WTC11 (cell line): Measurements from ENCODE around the gene ABCC2.

Source experiments
- ATF1 ChIP-seq: sonication (generic); formaldehyde crosslinking; IDR thresholded peaks from 2 replicates; pipeline ENCODE4 v1.8.1; 2023; ENCODE audit warnings: mild to moderate bottlenecking, moderate library complexity, missing genetic modification reagents
- NFE2L1 ChIP-seq: sonication (generic); formaldehyde crosslinking; IDR thresholded peaks from 2 replicates; pipeline ENCODE4 v1.8.1; 2023; ENCODE audit warnings: missing genetic modification reagents
- SMAD4 ChIP-seq: sonication (generic); formaldehyde crosslinking; IDR thresholded peaks from 2 replicates; pipeline ENCODE4 v1.8.0; 2022; ENCODE audit warnings: mild to moderate bottlenecking, missing genetic modification reagents
- SP1 ChIP-seq: sonication (generic); formaldehyde crosslinking; conservative IDR thresholded peaks from 2 replicates; pipeline ENCODE4 v1.8.1; 2022; ENCODE audit warnings: missing genetic modification reagents
- ZNF317 ChIP-seq: sonication (generic); formaldehyde crosslinking; IDR thresholded peaks from 2 replicates; pipeline ENCODE4 v1.8.1; 2023; ENCODE audit warnings: low read depth, mild to moderate bottlenecking, moderate library complexity, missing genetic modification reagents, borderline replicate concordance
- ZNF423 ChIP-seq: fragments of 250-450 bp; sonication (Bioruptor Pico); IDR thresholded peaks from 2 replicates; pipeline ENCODE4 v2.1.2; 2022; ENCODE audit warnings: mild to moderate bottlenecking, moderate library complexity
- TF ChIP-seq, protein P1 (sequence below): fragments of 200-600 bp; IDR thresholded peaks from 2 replicates; pipeline ENCODE4 v1.8.0; 2022; ENCODE audit warnings: antibody characterized with exemption
- TF ChIP-seq, protein P2 (sequence below): sonication (generic); formaldehyde crosslinking; IDR thresholded peaks from 2 replicates; pipeline ENCODE4 v1.8.1; 2023; ENCODE audit warnings: mild to moderate bottlenecking, missing genetic modification reagents, moderate library complexity
- TF ChIP-seq, protein P3 (sequence below): sonication (generic); formaldehyde crosslinking; IDR thresholded peaks from 2 replicates; pipeline ENCODE4 v1.8.1; 2023; ENCODE audit warnings: mild to moderate bottlenecking, missing genetic modification reagents
- TF ChIP-seq, protein P4 (sequence below): sonication (generic); formaldehyde crosslinking; conservative IDR thresholded peaks from 2 replicates; pipeline ENCODE4 v1.8.1; 2023; ENCODE audit warnings: mild to moderate bottlenecking, low read depth, missing genetic modification reagents, moderate library complexity

DNA sequence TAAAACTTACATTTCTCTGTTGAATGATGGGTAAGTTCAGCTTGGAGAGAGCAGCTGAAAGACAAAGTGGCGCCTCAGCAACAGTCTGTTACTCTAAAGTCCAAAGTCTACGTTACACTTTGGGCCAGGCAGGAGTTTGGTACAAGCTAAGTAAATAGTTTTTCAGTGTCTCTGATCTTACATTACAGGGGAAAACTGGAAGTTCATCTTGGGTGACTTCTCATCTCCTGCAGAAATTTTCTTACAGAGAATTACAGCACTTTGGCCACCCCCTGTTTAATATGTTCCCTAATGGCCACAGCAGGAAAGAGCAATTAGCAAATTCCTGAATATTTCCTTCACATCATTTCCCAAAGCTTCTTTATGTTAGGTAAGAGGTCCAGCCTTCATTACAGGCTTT, 67.1 kb downstream of the ABCC2 start:
- TF ChIP-seq, protein P1, sequence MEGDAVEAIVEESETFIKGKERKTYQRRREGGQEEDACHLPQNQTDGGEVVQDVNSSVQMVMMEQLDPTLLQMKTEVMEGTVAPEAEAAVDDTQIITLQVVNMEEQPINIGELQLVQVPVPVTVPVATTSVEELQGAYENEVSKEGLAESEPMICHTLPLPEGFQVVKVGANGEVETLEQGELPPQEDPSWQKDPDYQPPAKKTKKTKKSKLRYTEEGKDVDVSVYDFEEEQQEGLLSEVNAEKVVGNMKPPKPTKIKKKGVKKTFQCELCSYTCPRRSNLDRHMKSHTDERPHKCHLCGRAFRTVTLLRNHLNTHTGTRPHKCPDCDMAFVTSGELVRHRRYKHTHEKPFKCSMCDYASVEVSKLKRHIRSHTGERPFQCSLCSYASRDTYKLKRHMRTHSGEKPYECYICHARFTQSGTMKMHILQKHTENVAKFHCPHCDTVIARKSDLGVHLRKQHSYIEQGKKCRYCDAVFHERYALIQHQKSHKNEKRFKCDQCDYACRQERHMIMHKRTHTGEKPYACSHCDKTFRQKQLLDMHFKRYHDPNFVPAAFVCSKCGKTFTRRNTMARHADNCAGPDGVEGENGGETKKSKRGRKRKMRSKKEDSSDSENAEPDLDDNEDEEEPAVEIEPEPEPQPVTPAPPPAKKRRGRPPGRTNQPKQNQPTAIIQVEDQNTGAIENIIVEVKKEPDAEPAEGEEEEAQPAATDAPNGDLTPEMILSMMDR = no peak
- TF ChIP-seq, protein P2, sequence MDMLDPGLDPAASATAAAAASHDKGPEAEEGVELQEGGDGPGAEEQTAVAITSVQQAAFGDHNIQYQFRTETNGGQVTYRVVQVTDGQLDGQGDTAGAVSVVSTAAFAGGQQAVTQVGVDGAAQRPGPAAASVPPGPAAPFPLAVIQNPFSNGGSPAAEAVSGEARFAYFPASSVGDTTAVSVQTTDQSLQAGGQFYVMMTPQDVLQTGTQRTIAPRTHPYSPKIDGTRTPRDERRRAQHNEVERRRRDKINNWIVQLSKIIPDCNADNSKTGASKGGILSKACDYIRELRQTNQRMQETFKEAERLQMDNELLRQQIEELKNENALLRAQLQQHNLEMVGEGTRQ = no peak
- TF ChIP-seq SP1 (no peak), SMAD4 (CRISPR knock-in tag) (no peak), ZNF317 (CRISPR knock-in tag) (no peak), ZNF423 (CRISPR knock-in tag) (no peak), ATF1 (CRISPR knock-in tag) (no peak), NFE2L1 (no peak)
- TF ChIP-seq, protein P3, sequence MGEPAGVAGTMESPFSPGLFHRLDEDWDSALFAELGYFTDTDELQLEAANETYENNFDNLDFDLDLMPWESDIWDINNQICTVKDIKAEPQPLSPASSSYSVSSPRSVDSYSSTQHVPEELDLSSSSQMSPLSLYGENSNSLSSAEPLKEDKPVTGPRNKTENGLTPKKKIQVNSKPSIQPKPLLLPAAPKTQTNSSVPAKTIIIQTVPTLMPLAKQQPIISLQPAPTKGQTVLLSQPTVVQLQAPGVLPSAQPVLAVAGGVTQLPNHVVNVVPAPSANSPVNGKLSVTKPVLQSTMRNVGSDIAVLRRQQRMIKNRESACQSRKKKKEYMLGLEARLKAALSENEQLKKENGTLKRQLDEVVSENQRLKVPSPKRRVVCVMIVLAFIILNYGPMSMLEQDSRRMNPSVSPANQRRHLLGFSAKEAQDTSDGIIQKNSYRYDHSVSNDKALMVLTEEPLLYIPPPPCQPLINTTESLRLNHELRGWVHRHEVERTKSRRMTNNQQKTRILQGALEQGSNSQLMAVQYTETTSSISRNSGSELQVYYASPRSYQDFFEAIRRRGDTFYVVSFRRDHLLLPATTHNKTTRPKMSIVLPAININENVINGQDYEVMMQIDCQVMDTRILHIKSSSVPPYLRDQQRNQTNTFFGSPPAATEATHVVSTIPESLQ = no peak
- TF ChIP-seq, protein P4, sequence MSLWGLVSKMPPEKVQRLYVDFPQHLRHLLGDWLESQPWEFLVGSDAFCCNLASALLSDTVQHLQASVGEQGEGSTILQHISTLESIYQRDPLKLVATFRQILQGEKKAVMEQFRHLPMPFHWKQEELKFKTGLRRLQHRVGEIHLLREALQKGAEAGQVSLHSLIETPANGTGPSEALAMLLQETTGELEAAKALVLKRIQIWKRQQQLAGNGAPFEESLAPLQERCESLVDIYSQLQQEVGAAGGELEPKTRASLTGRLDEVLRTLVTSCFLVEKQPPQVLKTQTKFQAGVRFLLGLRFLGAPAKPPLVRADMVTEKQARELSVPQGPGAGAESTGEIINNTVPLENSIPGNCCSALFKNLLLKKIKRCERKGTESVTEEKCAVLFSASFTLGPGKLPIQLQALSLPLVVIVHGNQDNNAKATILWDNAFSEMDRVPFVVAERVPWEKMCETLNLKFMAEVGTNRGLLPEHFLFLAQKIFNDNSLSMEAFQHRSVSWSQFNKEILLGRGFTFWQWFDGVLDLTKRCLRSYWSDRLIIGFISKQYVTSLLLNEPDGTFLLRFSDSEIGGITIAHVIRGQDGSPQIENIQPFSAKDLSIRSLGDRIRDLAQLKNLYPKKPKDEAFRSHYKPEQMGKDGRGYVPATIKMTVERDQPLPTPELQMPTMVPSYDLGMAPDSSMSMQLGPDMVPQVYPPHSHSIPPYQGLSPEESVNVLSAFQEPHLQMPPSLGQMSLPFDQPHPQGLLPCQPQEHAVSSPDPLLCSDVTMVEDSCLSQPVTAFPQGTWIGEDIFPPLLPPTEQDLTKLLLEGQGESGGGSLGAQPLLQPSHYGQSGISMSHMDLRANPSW (CRISPR knock-in tag) = no peak
